Breast epithelium (tissue), 4 donors: ENCODE measurements around the gene PDLIM3. TPM values are rescaled to one million over a fixed set of nuclear protein-coding genes. Genes with fewer than 3 reads are reported as not detected.

Experiments
- DNase-seq, 2 donors: peaks; one replicate each; pipeline ENCODE4 v3.0.0-alpha.2; 2019; ENCODE audit warnings: low spot score in 2 of 2
- H3K27ac ChIP-seq, 2 donors: fragments of 200-600 bp; sonication (generic) in 1 of 2; one replicate each; pipeline ENCODE4 v1.5.1; 2016 to 2019; ENCODE audit warnings: mild to moderate bottlenecking in 1 of 2
- H3K27me3 ChIP-seq, 2 donors: fragments of 200-600 bp; sonication (generic) in 1 of 2; one replicate each; pipeline versions ENCODE4 v1.5.1 to v1.6.0; 2017 to 2019; ENCODE audit warnings: control low read depth in 1 of 2, mild to moderate bottlenecking in 1 of 2
- H3K36me3 ChIP-seq: fragments of 200-600 bp; one replicate; pipeline ENCODE4 v1.5.1; 2019
- H3K4me1 ChIP-seq, 2 donors: fragments of 200-600 bp; sonication (generic); one replicate each; pipeline ENCODE4 v1.5.1; 2016 to 2019; ENCODE audit warnings: control low read depth in 1 of 2
- H3K4me3 ChIP-seq, 3 donors: fragments of 200-600 bp; sonication (generic); 1 replicate in 2 of 3; 2 replicates in 1 of 3; pipeline ENCODE4 v1.5.1; 2016 to 2019; ENCODE audit warnings: mild to moderate bottlenecking in 3 of 3, moderate library complexity in 2 of 3
- H3K9me3 ChIP-seq, 2 donors: fragments of 200-600 bp; sonication (generic) in 1 of 2; one replicate each; pipeline ENCODE4 v1.5.1; 2016 to 2019; ENCODE audit warnings: control low read depth in 1 of 2
- POLR2A ChIP-seq: fragments of 450-650 bp; IDR thresholded peaks from one replicate; pipeline ENCODE4 v1.6.1; 2016; ENCODE audit warnings: antibody characterized with exemption, mild to moderate bottlenecking, moderate library complexity
- POLR2AphosphoS5 ChIP-seq, 3 donors: sonication (generic); formaldehyde crosslinking; IDR thresholded peaks; one replicate each; pipeline ENCODE4 v1.6.1; 2017; ENCODE audit warnings: antibody characterized with exemption in 3 of 3
- intact Hi-C: fragments of 100-400 bp; cut with DNase I; formaldehyde crosslinking; loops from one replicate; pipeline ENCODE4 v1.15.1; 2023; ENCODE audit warnings: low total_unique reads
- total RNA-seq, 3 donors: library from RNA; depleted of rRNA; stranded (reverse); fragments of >200 nt; gene quantifications; one replicate each; pipeline ENCODE4 v1.1.0, GENCODE V29; 2016
- TF ChIP-seq, protein P1 (sequence below), 3 donors: fragments of 450-650 bp; IDR thresholded peaks; one replicate each; pipeline ENCODE4 v1.5.1; 2016 to 2017; ENCODE audit warnings: antibody characterized with exemption in 3 of 3, mild to moderate bottlenecking in 3 of 3, moderate library complexity in 3 of 3

Gene PDLIM3, protein sequence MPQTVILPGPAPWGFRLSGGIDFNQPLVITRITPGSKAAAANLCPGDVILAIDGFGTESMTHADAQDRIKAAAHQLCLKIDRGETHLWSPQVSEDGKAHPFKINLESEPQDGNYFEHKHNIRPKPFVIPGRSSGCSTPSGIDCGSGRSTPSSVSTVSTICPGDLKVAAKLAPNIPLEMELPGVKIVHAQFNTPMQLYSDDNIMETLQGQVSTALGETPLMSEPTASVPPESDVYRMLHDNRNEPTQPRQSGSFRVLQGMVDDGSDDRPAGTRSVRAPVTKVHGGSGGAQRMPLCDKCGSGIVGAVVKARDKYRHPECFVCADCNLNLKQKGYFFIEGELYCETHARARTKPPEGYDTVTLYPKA
- 100 to 1,000 TPM in 2 of 3 donors, 10 to 100 TPM in 1; 25.3 to 181 (median 175) TPM for total RNA-seq

DNA sequence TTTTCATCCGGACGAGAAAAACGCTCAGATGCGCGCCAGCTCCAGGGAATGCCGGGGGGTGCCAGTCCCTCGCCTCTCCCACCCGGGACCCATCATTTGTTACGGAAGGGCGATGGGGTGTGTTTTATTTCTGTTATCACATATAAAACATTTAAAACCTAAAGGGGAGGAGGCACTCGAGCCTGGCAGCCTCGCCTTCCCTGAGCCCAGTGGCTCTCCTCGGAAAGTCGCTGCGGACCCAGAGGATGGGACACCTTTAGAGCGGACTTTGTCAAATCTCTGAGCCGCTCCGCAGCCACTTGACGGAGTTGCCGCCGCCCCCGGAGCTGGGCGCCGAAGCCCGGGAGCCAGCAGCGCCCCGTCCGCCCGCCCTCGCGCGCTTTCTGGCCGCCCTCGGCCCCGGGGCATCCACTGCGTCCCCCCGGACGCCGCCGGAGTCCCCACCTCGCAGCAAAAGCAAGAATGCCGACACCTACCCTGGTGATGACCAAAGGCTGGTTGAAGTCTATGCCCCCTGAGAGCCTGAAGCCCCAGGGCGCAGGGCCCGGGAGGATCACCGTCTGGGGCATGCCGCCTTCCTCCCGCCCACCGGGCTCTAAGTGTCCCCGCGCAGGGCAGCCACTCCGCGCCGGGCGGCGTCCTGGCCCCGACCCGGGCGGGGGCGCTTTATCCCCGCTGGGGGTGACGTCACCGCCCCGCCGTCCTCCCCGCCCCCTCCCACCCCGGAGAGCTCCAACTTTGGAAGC lies at the start of gene PDLIM3:
Gene PDLIM3 (minus strand): TSS at position 642 of the 746 bp plus-strand sequence. CDS start 73 bp downstream, at position 569.
- intact Hi-C loops, result loop anchor here (5.0 kb wide), 2 partner anchors 32 to 282 kb away; no protein-coding TSS in a partner anchor
- H3K36me3 ChIP-seq, result no peaks in the 10 kb centered on the region
- peak; percentile 70 to 72 for DNase-seq
- peak within 1 kb of the TSS; percentile 94 to 96 for H3K27ac ChIP-seq
- H3K4me1 ChIP-seq, result peaks cover 0 to 3% of the 10 kb centered on the region in 2 donors
- H3K4me3 ChIP-seq, result peak within 1 kb of the TSS; percentile 83 to 94 (median 84)
- TF ChIP-seq, protein P1, sequence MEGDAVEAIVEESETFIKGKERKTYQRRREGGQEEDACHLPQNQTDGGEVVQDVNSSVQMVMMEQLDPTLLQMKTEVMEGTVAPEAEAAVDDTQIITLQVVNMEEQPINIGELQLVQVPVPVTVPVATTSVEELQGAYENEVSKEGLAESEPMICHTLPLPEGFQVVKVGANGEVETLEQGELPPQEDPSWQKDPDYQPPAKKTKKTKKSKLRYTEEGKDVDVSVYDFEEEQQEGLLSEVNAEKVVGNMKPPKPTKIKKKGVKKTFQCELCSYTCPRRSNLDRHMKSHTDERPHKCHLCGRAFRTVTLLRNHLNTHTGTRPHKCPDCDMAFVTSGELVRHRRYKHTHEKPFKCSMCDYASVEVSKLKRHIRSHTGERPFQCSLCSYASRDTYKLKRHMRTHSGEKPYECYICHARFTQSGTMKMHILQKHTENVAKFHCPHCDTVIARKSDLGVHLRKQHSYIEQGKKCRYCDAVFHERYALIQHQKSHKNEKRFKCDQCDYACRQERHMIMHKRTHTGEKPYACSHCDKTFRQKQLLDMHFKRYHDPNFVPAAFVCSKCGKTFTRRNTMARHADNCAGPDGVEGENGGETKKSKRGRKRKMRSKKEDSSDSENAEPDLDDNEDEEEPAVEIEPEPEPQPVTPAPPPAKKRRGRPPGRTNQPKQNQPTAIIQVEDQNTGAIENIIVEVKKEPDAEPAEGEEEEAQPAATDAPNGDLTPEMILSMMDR (IDR thresholded peaks at IDR 0.05), result no peak
- TF ChIP-seq POLR2AphosphoS5 (IDR thresholded peaks at IDR 0.05) (peak; percentile 33 to 93 (median 79)), POLR2A (peak; percentile 59)
- no peaks in the 10 kb centered on the region for H3K27me3 ChIP-seq
- no peaks in the 10 kb centered on the region for H3K9me3 ChIP-seq

DNA sequence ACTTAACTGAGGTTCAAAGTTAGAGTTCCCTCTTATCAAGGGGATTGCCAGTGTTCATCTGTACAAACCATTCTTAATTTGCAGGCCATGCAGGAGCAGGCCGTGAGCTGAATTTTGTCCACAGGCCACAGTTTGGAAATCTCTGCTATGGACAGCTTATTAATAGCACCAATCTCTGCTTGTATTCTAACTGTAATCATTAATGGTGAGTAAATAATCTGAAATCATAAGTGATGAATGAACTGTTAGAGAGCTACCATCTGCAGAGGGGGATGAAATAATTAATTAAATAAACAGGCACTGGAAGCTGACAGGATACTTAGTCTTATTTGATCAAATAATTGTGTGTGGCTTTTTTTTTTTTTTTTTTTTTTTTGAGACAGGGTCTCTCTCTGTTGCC lies 48.5 kb upstream of the PDLIM3 start:
- no peaks in the 10 kb centered on the region for H3K36me3 ChIP-seq
- H3K27ac ChIP-seq, result no peak overlapping the region
- no peaks in the 10 kb centered on the region for H3K4me1 ChIP-seq
- TF ChIP-seq POLR2AphosphoS5 (IDR thresholded peaks at IDR 0.05), result no peak
- no peak overlapping the region for H3K4me3 ChIP-seq
- no peak for DNase-seq
- H3K9me3 ChIP-seq, result no peaks in the 10 kb centered on the region
- H3K27me3 ChIP-seq, result no peaks in the 10 kb centered on the region
- intact Hi-C loops, result no loop called here

DNA sequence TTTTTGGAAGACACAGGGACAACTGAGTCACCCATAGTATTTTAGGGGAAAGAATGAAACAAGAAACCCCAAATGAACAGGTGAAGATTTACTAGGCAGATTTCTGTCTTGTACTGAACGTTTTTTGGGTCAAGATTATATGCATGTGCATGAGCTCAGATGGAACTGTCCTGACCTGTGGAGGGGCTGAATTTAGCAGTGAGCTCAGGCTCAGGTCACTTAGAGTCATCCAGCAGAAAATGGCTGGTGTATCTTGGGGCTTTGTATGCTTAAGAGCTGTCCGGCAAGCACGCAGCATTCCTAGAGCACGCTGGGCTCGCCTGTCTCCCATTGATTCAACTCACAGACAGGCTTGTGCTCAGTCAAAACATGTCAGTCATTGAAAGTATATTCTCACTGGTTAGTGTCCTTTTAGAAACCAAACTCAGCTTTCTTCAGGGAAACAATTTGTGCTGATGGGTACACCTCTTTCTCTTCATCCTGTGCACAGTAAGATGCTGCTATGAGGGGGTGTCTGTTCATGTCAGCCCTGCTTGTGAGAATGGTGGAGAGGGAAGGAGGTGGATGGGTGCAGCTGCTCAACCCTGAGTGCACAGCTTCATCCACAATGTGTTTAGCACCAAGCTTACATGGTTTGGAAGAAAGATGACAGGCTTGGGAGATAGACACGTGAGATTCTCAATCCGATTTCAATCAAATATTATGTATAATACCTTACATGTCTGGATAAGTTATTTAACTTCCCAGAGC lies 47.5 kb upstream of the PDLIM3 start:
- intact Hi-C loops, result no loop called here
- no peaks in the 10 kb centered on the region for H3K27me3 ChIP-seq
- H3K27ac ChIP-seq, result no peak overlapping the region
- no peaks in the 10 kb centered on the region for H3K9me3 ChIP-seq
- no peak for DNase-seq
- H3K4me1 ChIP-seq, result no peaks in the 10 kb centered on the region
- H3K36me3 ChIP-seq, result no peaks in the 10 kb centered on the region
- TF ChIP-seq POLR2AphosphoS5 (IDR thresholded peaks at IDR 0.05) (no peak), POLR2A (no peak)
- TF ChIP-seq, protein P1 (IDR thresholded peaks at IDR 0.05), result no peak
- no peak overlapping the region for H3K4me3 ChIP-seq

DNA sequence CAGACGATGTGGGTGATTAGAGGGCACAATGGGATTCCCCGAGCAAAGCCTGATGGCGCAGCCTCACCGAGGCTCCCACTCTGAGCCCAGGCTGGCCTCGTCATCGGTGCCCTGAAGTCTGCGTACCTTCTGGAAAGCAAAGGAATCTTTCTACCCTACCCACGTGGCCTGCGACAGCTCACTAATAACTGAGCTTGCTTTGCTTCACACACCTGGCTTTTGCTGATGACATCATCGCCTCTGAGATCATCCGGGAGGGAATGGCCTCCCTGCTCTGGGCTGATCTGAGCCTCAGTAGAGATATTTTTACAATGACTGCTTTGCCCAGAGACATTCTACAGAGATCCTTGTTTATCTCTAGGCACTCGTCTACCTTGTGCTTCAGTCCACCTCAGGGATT lies 45.4 kb upstream of the PDLIM3 start:
- no peaks in the 10 kb centered on the region for H3K36me3 ChIP-seq
- no peak overlapping the region for H3K27ac ChIP-seq
- DNase-seq, result no peak
- no peak overlapping the region for H3K4me3 ChIP-seq
- no peaks in the 10 kb centered on the region for H3K9me3 ChIP-seq
- no peak for TF ChIP-seq POLR2AphosphoS5 (IDR thresholded peaks at IDR 0.05)
- H3K27me3 ChIP-seq, result no peaks in the 10 kb centered on the region
- intact Hi-C loops, result no loop called here
- no peaks in the 10 kb centered on the region for H3K4me1 ChIP-seq

DNA sequence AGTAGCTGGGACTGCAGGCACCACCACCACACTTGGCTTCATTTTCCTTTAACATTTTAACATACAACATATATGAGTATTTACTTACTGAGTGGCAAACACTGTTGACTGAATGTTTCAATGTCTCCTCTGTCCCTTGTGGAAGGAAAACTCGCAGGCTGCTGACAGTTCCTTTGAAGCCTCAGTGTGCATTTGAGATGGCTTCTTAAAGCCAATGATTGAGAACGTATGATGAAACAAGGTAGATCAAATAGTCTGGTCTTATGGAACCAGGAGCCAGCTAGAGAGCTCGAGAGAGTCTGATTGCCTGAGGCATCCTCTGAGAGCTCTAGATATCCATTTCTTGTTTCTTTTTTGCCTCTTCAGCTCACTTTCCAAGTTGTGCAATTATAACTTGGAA lies 43.0 kb upstream of the PDLIM3 start:
- no peaks in the 10 kb centered on the region for H3K4me1 ChIP-seq
- intact Hi-C loops, result no loop called here

More for the DNA sequence above, 43.0 kb upstream of the PDLIM3 start:
- Histone ChIP-seq H3K36me3 (no peaks in the 10 kb centered on the region), H3K4me3 (no peak overlapping the region), H3K27me3 (no peaks in the 10 kb centered on the region), H3K27ac (no peak overlapping the region), H3K9me3 (no peaks in the 10 kb centered on the region)
- no peak for DNase-seq
- TF ChIP-seq, protein P1 (IDR thresholded peaks at IDR 0.05), result no peak
- no peak for TF ChIP-seq POLR2A
- TF ChIP-seq POLR2AphosphoS5 (IDR thresholded peaks at IDR 0.05), result no peak
